ENCODE measurements around the gene PIBF1. TPM values are rescaled to one million over a fixed set of nuclear protein-coding genes. Genes with fewer than 3 reads are reported as not detected.
"Not testable (repeated sequence)": the region's sequence is repeated elsewhere in the genome, so short reads cannot be mapped to it uniquely, and the experiment has no call there.

The PIBF1 gene
- total and polyA plus RNA-seq, 4 donors: 1.5 to 29.4 (median 18.0) TPM

- H3K36me3 ChIP-seq (ENCODE audit: control insufficient read depth in 1 of 2, insufficient read depth in 2 of 2, low read length in 1 of 2): peaks cover 0 to 3% of the 10 kb centered on the region in 2 donors
- no peak overlapping the region for H3K4me3 ChIP-seq (ENCODE audit: low read length in 2 of 2)
- WGBS, 2 donors: 94 to 96% methylated on average over 1 of the region's 1 CpG
- H3K4me1 ChIP-seq (ENCODE audit: control insufficient read depth in 1 of 2, insufficient read depth in 2 of 2, low read length in 2 of 2): no peaks in the 10 kb centered on the region
- no peak for DNase-seq
- no peak for ATAC-seq (ENCODE audit: low FRiP score)
- H3K27me3 ChIP-seq (ENCODE audit: control insufficient read depth in 1 of 2, insufficient read depth in 2 of 2, low read length in 1 of 2): no peaks in the 10 kb centered on the region
- H3K9me3 ChIP-seq (ENCODE audit: control insufficient read depth, low read length): no peaks in the 10 kb centered on the region
- H3K27ac ChIP-seq (ENCODE audit: low read depth in 1 of 2, low read length in 2 of 2): no peak overlapping the region
- intact Hi-C loops (cut with DNase I): loop anchor here in 1 of 2 donors (10.0 kb wide), 1 partner anchor 47 kb away; no protein-coding TSS in a partner anchor
Observed at GRCh38 chr13:72911981-72912380, 130.0 kb downstream of the PIBF1 start.

DNA sequence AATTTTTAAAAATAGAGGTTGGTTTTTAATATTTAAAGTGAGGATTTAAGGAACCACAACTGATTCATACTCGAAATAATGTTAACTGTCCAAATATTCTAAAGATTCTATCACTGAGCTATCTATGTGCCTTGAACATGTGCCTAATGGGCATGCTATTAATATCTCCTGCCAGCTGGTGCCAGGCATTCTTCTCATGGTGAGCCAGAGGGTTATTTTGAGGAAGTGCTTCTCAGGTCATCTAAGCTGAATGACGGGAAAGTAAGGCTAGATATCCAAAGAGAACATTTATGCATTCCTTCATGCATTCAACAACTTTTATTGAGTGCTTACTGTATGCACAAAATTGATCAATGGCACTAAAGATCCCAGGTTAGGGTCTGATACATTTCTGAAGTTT lies 138.2 kb downstream of the PIBF1 start:
- no peaks in the 10 kb centered on the region for H3K36me3 ChIP-seq (ENCODE audit: control insufficient read depth in 1 of 2, insufficient read depth in 2 of 2, low read length in 1 of 2)
- H3K27ac ChIP-seq (ENCODE audit: low read depth in 1 of 2, low read length in 2 of 2): peak overlapping the region in 1 of 2 donors; percentile 47
- peaks cover 2 to 4% of the 10 kb centered on the region in 2 donors for H3K4me1 ChIP-seq (ENCODE audit: control insufficient read depth in 1 of 2, insufficient read depth in 2 of 2, low read length in 2 of 2)
- H3K9me3 ChIP-seq (ENCODE audit: control insufficient read depth, low read length): no peaks in the 10 kb centered on the region
- no peaks in the 10 kb centered on the region for H3K27me3 ChIP-seq (ENCODE audit: control insufficient read depth in 1 of 2, insufficient read depth in 2 of 2, low read length in 1 of 2)
- peak; percentile 52 for ATAC-seq (ENCODE audit: low FRiP score)
- peak in 1 of 2 donors; percentile 50 for DNase-seq
- intact Hi-C loops (cut with DNase I): no loop called here
- no peak overlapping the region for H3K4me3 ChIP-seq (ENCODE audit: low read length in 2 of 2)
- WGBS, 2 donors: 1 to 5% methylated on average over 2 of the region's 2 CpGs

DNA sequence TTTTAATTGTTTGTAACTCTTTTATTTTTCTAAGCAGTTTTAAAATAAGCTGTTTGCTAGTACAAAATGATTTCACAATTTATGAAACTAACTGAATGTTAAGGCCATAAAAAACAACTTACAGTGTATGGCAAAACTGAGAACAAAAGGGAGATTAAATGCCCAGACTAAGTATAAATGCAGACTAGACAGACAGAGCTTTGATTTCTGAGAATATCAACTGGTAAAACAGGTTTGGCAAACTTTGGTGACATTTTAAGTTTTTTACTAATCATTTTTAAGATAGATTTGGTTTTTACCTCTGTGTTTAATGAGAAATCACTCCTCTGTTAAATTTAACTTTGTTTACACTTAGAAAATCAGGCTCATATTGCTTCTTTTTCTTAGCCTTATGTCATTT lies 149.4 kb downstream of the PIBF1 start:
- H3K9me3 ChIP-seq (ENCODE audit: control insufficient read depth, low read length): no peaks in the 10 kb centered on the region
- ATAC-seq (ENCODE audit: low FRiP score) (no peak), DNase-seq (no peak)
- intact Hi-C loops (cut with DNase I): no loop called here
- H3K4me3 ChIP-seq (ENCODE audit: low read length in 2 of 2): no peak overlapping the region
- no peaks in the 10 kb centered on the region for H3K27me3 ChIP-seq (ENCODE audit: control insufficient read depth in 1 of 2, insufficient read depth in 2 of 2, low read length in 1 of 2)
- no peaks in the 10 kb centered on the region for H3K4me1 ChIP-seq (ENCODE audit: control insufficient read depth in 1 of 2, insufficient read depth in 2 of 2, low read length in 2 of 2)
- H3K27ac ChIP-seq (ENCODE audit: low read depth in 1 of 2, low read length in 2 of 2): no peak overlapping the region
- no peaks in the 10 kb centered on the region for H3K36me3 ChIP-seq (ENCODE audit: control insufficient read depth in 1 of 2, insufficient read depth in 2 of 2, low read length in 1 of 2)

- Histone ChIP-seq H3K27me3 (ENCODE audit: control insufficient read depth in 1 of 2, insufficient read depth in 2 of 2, low read length in 1 of 2) (no peaks in the 10 kb centered on the region), H3K36me3 (ENCODE audit: control insufficient read depth in 1 of 2, insufficient read depth in 2 of 2, low read length in 1 of 2) (no peaks in the 10 kb centered on the region), H3K4me1 (ENCODE audit: control insufficient read depth in 1 of 2, insufficient read depth in 2 of 2, low read length in 2 of 2) (no peaks in the 10 kb centered on the region), H3K9me3 (ENCODE audit: control insufficient read depth, low read length) (no peaks in the 10 kb centered on the region), H3K27ac (ENCODE audit: low read depth in 1 of 2, low read length in 2 of 2) (no peak overlapping the region), H3K4me3 (ENCODE audit: low read length in 2 of 2) (no peak overlapping the region)
- no peak for DNase-seq
- ATAC-seq (ENCODE audit: low FRiP score): no peak
- WGBS, 2 donors: 89 to 95% methylated on average over 1 of the region's 1 CpG
- intact Hi-C loops (cut with DNase I): no loop called here
Observed at GRCh38 chr13:72932250-72932649, 150.3 kb downstream of the PIBF1 start.

GRCh38 chr13:72946267-72946666 lies 164.3 kb downstream of the PIBF1 start:
- 98% methylated on average over 2 of the region's 2 CpGs for WGBS, 2 donors

GRCh38 chr13:72952529-72953141 lies 170.7 kb downstream of the PIBF1 start:
- H3K27me3 ChIP-seq (ENCODE audit: control insufficient read depth in 1 of 2, insufficient read depth in 2 of 2, low read length in 1 of 2): no peaks in the 10 kb centered on the region
- 83 to 94% methylated on average over 1 of the region's 1 CpG for WGBS, 2 donors
- ATAC-seq (ENCODE audit: low FRiP score) (no peak), DNase-seq (no peak)
- no peak overlapping the region for H3K27ac ChIP-seq (ENCODE audit: low read depth in 1 of 2, low read length in 2 of 2)
- no peaks in the 10 kb centered on the region for H3K36me3 ChIP-seq (ENCODE audit: control insufficient read depth in 1 of 2, insufficient read depth in 2 of 2, low read length in 1 of 2)
- H3K4me1 ChIP-seq (ENCODE audit: control insufficient read depth in 1 of 2, insufficient read depth in 2 of 2, low read length in 2 of 2): no peaks in the 10 kb centered on the region
- H3K9me3 ChIP-seq (ENCODE audit: control insufficient read depth, low read length): no peaks in the 10 kb centered on the region
- intact Hi-C loops (cut with DNase I): no loop called here
- no peak overlapping the region for H3K4me3 ChIP-seq (ENCODE audit: low read length in 2 of 2)

More at GRCh38 chr13:72946267-72946666, 164.3 kb downstream of the PIBF1 start:
- H3K27me3 ChIP-seq (ENCODE audit: control insufficient read depth in 1 of 2, insufficient read depth in 2 of 2, low read length in 1 of 2); H3K4me3 ChIP-seq (ENCODE audit: low read length in 2 of 2); H3K9me3 ChIP-seq (ENCODE audit: control insufficient read depth, low read length); H3K36me3 ChIP-seq (ENCODE audit: control insufficient read depth in 1 of 2, insufficient read depth in 2 of 2, low read length in 1 of 2); H3K27ac ChIP-seq (ENCODE audit: low read depth in 1 of 2, low read length in 2 of 2); DNase-seq; intact Hi-C loops (cut with DNase I); ATAC-seq (ENCODE audit: low FRiP score); H3K4me1 ChIP-seq (ENCODE audit: control insufficient read depth in 1 of 2, insufficient read depth in 2 of 2, low read length in 2 of 2): not testable (repeated sequence)

DNA sequence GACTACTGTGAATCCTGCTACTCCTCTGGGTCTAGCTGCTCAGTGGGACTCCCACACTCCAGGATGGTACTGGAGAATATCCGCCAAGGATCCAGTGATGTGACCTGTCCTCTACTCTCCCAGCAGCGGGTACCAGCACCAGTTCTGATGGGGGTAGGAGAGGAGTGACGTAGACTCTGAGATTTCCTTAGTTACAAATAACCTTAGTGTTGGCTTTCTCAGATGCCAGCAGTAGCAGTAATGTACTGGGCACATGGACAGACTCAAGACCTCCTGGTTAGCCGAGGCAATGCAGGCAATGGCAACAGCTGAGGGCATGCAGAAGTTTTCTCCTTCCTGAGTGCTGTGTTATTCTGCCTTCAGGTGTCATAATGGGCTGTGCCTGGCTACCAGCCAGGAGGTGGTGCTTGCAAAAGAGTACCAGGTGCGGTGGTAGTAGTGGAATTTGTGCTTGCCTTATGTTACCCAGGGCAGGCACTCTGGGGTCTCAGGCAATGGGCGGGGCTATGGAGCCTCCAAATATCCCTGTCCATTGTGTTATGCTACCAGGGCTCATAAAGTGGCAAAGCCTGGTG lies 171.5 kb downstream of the PIBF1 start:
- no peak overlapping the region for H3K4me3 ChIP-seq (ENCODE audit: low read length in 2 of 2)
- DNase-seq: no peak
- no peaks in the 10 kb centered on the region for H3K4me1 ChIP-seq (ENCODE audit: control insufficient read depth in 1 of 2, insufficient read depth in 2 of 2, low read length in 2 of 2)
- no peaks in the 10 kb centered on the region for H3K36me3 ChIP-seq (ENCODE audit: control insufficient read depth in 1 of 2, insufficient read depth in 2 of 2, low read length in 1 of 2)
- intact Hi-C loops (cut with DNase I): no loop called here
- 90 to 95% methylated on average over 6 of the region's 6 CpGs for WGBS, 2 donors
- H3K27me3 ChIP-seq (ENCODE audit: control insufficient read depth in 1 of 2, insufficient read depth in 2 of 2, low read length in 1 of 2): no peaks in the 10 kb centered on the region
- no peak for ATAC-seq (ENCODE audit: low FRiP score)
- H3K27ac ChIP-seq (ENCODE audit: low read depth in 1 of 2, low read length in 2 of 2): no peak overlapping the region
- no peaks in the 10 kb centered on the region for H3K9me3 ChIP-seq (ENCODE audit: control insufficient read depth, low read length)

DNA sequence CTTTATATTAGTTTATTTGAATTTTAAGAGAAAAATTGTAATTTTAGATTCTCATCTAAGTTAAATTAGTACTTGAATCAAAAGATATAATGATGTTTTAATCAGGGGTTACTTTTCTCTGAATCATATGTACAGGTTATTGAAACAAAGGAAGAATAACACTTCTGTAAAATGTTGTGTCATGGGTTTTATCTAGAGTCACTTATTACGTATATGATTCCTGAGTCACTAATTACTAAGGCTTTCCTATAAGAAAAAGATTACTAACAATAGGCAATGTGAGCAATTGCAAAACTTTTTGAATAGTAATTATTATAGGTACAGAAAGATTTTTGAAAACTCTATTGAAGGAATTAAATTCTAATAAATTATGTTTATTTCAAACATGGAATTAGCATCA lies 177.7 kb downstream of the PIBF1 start:
- H3K9me3 ChIP-seq (ENCODE audit: control insufficient read depth, low read length): no peaks in the 10 kb centered on the region
- ATAC-seq (ENCODE audit: low FRiP score) (no peak), DNase-seq (no peak)
- no peak overlapping the region for H3K27ac ChIP-seq (ENCODE audit: low read depth in 1 of 2, low read length in 2 of 2)
- H3K4me1 ChIP-seq (ENCODE audit: control insufficient read depth in 1 of 2, insufficient read depth in 2 of 2, low read length in 2 of 2): no peaks in the 10 kb centered on the region
- no peaks in the 10 kb centered on the region for H3K36me3 ChIP-seq (ENCODE audit: control insufficient read depth in 1 of 2, insufficient read depth in 2 of 2, low read length in 1 of 2)
- H3K27me3 ChIP-seq (ENCODE audit: control insufficient read depth in 1 of 2, insufficient read depth in 2 of 2, low read length in 1 of 2): no peaks in the 10 kb centered on the region
- intact Hi-C loops (cut with DNase I): no loop called here
- no peak overlapping the region for H3K4me3 ChIP-seq (ENCODE audit: low read length in 2 of 2)
- WGBS, 2 donors: 90 to 92% methylated on average over 1 of the region's 1 CpG

DNA sequence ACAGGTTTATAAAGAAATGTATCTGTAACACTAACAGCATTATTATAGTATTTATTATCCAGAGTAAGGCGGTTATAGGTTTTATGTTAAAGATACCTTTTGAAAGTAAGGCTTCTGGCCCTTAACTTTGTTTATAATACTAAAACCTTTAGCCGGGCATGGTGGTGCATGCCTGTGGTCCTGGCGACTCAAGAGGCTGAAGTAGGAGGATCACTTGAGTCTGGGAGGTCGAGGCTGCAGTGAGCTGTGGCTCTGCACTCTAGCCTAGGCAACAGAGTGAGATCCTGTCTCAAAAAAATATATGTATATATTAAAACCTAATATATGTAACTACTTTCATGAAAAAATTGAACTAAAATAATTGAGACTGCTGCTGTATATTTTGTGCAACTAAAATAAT lies 178.2 kb downstream of the PIBF1 start:
- ATAC-seq (ENCODE audit: low FRiP score) (no peak), DNase-seq (no peak)
- H3K27me3 ChIP-seq (ENCODE audit: control insufficient read depth in 1 of 2, insufficient read depth in 2 of 2, low read length in 1 of 2): no peaks in the 10 kb centered on the region
- H3K27ac ChIP-seq (ENCODE audit: low read depth in 1 of 2, low read length in 2 of 2): no peak overlapping the region
- no peaks in the 10 kb centered on the region for H3K9me3 ChIP-seq (ENCODE audit: control insufficient read depth, low read length)
- intact Hi-C loops (cut with DNase I): no loop called here
- H3K4me1 ChIP-seq (ENCODE audit: control insufficient read depth in 1 of 2, insufficient read depth in 2 of 2, low read length in 2 of 2): no peaks in the 10 kb centered on the region
- H3K4me3 ChIP-seq (ENCODE audit: low read length in 2 of 2): no peak overlapping the region
- no peaks in the 10 kb centered on the region for H3K36me3 ChIP-seq (ENCODE audit: control insufficient read depth in 1 of 2, insufficient read depth in 2 of 2, low read length in 1 of 2)
- 90 to 92% methylated on average over 4 of the region's 4 CpGs for WGBS, 2 donors
